HCT116 (cell line): ENCODE data around the gene HNRNPL. TPM values are rescaled to one million over a fixed set of nuclear protein-coding genes. Genes with fewer than 3 reads are reported as not detected.

Experiments used
- ATAC-seq: fragments of 200-7000 bp; cut with Tn5 transposase; 2 replicates; pipeline ENCODE4 v1.9.1; 2020; ENCODE audit warnings: mild to moderate bottlenecking, moderate library complexity
- BruUV-seq: library from RNA; stranded (reverse); fragments of 400-500 nt; replicated peaks from 2 replicates; lab custom pipeline; 2021; lab: Mats Ljungman, UMichigan
- CTCF ChIA-PET: fragments of 300-600 bp; sonication (Branson Sonifier 250); formaldehyde crosslinking; loops from one replicate; lab custom pipeline; 2021; ENCODE audit warnings: antibody characterized with exemption; lab: Charles Lee
- POLR2A ChIA-PET: fragments of 300-600, 350-600 bp; sonication (Branson Sonifier 250); formaldehyde crosslinking; loops from one replicate; lab custom pipeline; 2021; ENCODE audit warnings: antibody characterized with exemption; lab: Charles Lee
- RAD21 ChIA-PET, 2 experiments: fragments of 300-600 bp; sonication (Branson Sonifier 250); formaldehyde crosslinking; loops; one replicate each; lab custom pipeline; 2023; ENCODE audit warnings: low total read pairs in 2 of 2; ENCODE audit not compliant: uncharacterized antibody in 2 of 2, unreplicated experiment in 2 of 2, low non-redundant PET in 1 of 2; lab: Charles Lee
- DNase-seq: peaks from one replicate; pipeline ENCODE4 v3.0.0-alpha.2; 2010; ENCODE audit warnings: low read depth, low spot score
- H2AFZ ChIP-seq: fragments of 200-600 bp; shearing (Covaris generic), sonication (generic); 2 replicates; pipeline ENCODE4 v1.6.1; 2017; ENCODE audit warnings: low read depth, mixed run types, mixed read lengths, antibody characterized with exemption, low read length; ENCODE audit not compliant: poor library complexity, severe bottlenecking
- H3K27ac ChIP-seq: 2 replicates; pipeline ENCODE4 v1.5.1; 2012; ENCODE audit warnings: low read depth, low read length
- H3K27me3 ChIP-seq: fragments of 200-600 bp; sonication (generic); 2 replicates; pipeline ENCODE4 v1.6.1; 2016; ENCODE audit warnings: mixed run types, low read length, mixed read lengths; ENCODE audit not compliant: insufficient read depth
- H3K36me3 ChIP-seq, 2 experiments: fragments of 200-500 bp in 1 of 2; fragments of 200-600 bp in 1 of 2; sonication (Bioruptor generic) in 1 of 2; sonication (generic) in 1 of 2; 2 replicates each; pipeline versions ENCODE4 v1.5.1 to v1.6.1; 2014 to 2016; ENCODE audit warnings: low read length in 2 of 2, inconsistent platforms in 1 of 2, mixed read lengths in 1 of 2, mixed run types in 1 of 2; ENCODE audit not compliant: insufficient read depth in 2 of 2, control insufficient read depth in 1 of 2
- H3K4me1 ChIP-seq, 2 experiments: fragments of 200-600 bp in 1 of 2; sonication (generic) in 1 of 2; 2 replicates each; pipeline versions ENCODE4 v1.5.1 to v1.6.1; 2012 to 2017; ENCODE audit warnings: low read length in 2 of 2, inconsistent platforms in 1 of 2, mild to moderate bottlenecking in 1 of 2, mixed read lengths in 1 of 2, mixed run types in 1 of 2, moderate library complexity in 1 of 2; ENCODE audit not compliant: insufficient read depth in 2 of 2, control insufficient read depth in 1 of 2
- H3K4me2 ChIP-seq: fragments of 200-600 bp; sonication (generic); 2 replicates; pipeline ENCODE4 v1.6.1; 2017; ENCODE audit warnings: mixed run types, low read length, mixed read lengths
- H3K4me3 ChIP-seq, 2 experiments: fragments of 200-600 bp in 1 of 2; sonication (generic) in 1 of 2; replicated peaks in 1 of 2; 2 replicates each; pipeline ENCODE4 v1.5.1; 2011 to 2016; ENCODE audit warnings: low read length in 2 of 2, control low read depth in 1 of 2, low read depth in 1 of 2, mild to moderate bottlenecking in 1 of 2, mixed read lengths in 1 of 2, mixed run types in 1 of 2
- H3K79me2 ChIP-seq: fragments of 200-600 bp; sonication (generic); 2 replicates; pipeline ENCODE4 v1.6.1; 2017; ENCODE audit warnings: mild to moderate bottlenecking, mixed run types, low read length, moderate library complexity, mixed read lengths; ENCODE audit not compliant: insufficient read depth
- H3K9ac ChIP-seq: fragments of 200-600 bp; sonication (generic); 2 replicates; pipeline ENCODE4 v1.6.1; 2016; ENCODE audit warnings: low read length, mixed read lengths
- H3K9me2 ChIP-seq: fragments of 200-600 bp; sonication (generic), shearing (Covaris generic); 2 replicates; pipeline ENCODE4 v1.6.1; 2017; ENCODE audit warnings: mixed run types, mild to moderate bottlenecking, moderate library complexity; ENCODE audit not compliant: insufficient read depth
- H3K9me3 ChIP-seq, 2 experiments: fragments of 200-500 bp in 1 of 2; fragments of 200-600 bp in 1 of 2; sonication (Bioruptor generic) in 1 of 2; sonication (generic) in 1 of 2; 2 replicates each; pipeline ENCODE4 v1.6.1; 2014 to 2017; ENCODE audit warnings: low read length in 2 of 2, mixed read lengths in 2 of 2, inconsistent platforms in 1 of 2, low read depth in 1 of 2, mild to moderate bottlenecking in 1 of 2, mixed run types in 1 of 2, moderate library complexity in 1 of 2; ENCODE audit not compliant: control insufficient read depth in 1 of 2, insufficient read depth in 1 of 2
- H4K20me1 ChIP-seq: fragments of 200-600 bp; sonication (generic), shearing (Covaris generic); 2 replicates; pipeline ENCODE4 v1.6.1; 2017; ENCODE audit warnings: mixed run types, mild to moderate bottlenecking, moderate library complexity; ENCODE audit not compliant: insufficient read depth
- CBX3 ChIP-seq: IDR thresholded peaks from 2 replicates; pipeline ENCODE4 v1.6.1; 2012; ENCODE audit warnings: low read depth
- CEBPB ChIP-seq: IDR thresholded peaks from 2 replicates; pipeline ENCODE4 v1.6.1; 2012; ENCODE audit warnings: low read depth
- ELF1 ChIP-seq: IDR thresholded peaks from 2 replicates; pipeline ENCODE4 v1.6.1; 2012; ENCODE audit warnings: low read depth, borderline replicate concordance
- EZH2 ChIP-seq: fragments of 200-600 bp; sonication (generic); IDR thresholded peaks from 2 replicates; pipeline ENCODE4 v1.6.1; 2017; ENCODE audit warnings: antibody characterized with exemption, mixed run types
- EZH2phosphoT487 ChIP-seq: fragments of 200-600 bp; IDR thresholded peaks from 2 replicates; pipeline ENCODE4 v1.6.1; 2018; ENCODE audit warnings: antibody characterized with exemption, borderline replicate concordance
- RAD21 ChIP-seq: IDR thresholded peaks from 2 replicates; pipeline ENCODE4 v1.6.1; 2012; ENCODE audit warnings: low read depth, mild to moderate bottlenecking
- SIN3A ChIP-seq: IDR thresholded peaks from 2 replicates; pipeline ENCODE4 v1.6.1; 2012; ENCODE audit warnings: low read depth
- SRF ChIP-seq: IDR thresholded peaks from 2 replicates; pipeline ENCODE4 v1.6.1; 2012; ENCODE audit warnings: low read depth
- YY1 ChIP-seq: IDR thresholded peaks from 2 replicates; pipeline ENCODE4 v1.6.1; 2011; ENCODE audit warnings: low read length, low read depth, moderate library complexity, mild to moderate bottlenecking; ENCODE audit not compliant: insufficient replicate concordance; ENCODE audit errors: extremely low read depth
- ZFX ChIP-seq: fragments of 450-650 bp; IDR thresholded peaks from 2 replicates; pipeline ENCODE4 v1.6.1; 2017
- ZNF274 ChIP-seq: fragments of 200-500 bp; sonication (Bioruptor generic); IDR thresholded peaks from 2 replicates; pipeline ENCODE4 v1.6.1; 2014; ENCODE audit warnings: mild to moderate bottlenecking, low read depth, low read length, inconsistent platforms
- intact Hi-C: fragments of 100-400 bp; cut with micrococcal nuclease; formaldehyde crosslinking; loops from 2 replicates; pipeline ENCODE4 v1.10.0; 2022
- total RNA-seq: library from RNA; stranded (reverse); gene quantifications from one replicate; pipeline ENCODE4 v1.2.1, GENCODE V29; 2021; ENCODE audit not compliant: unreplicated experiment
- TF ChIP-seq, protein P1 (sequence below): IDR thresholded peaks from 2 replicates; pipeline ENCODE4 v1.6.1; 2012
- TF ChIP-seq, protein P2 (sequence below): IDR thresholded peaks from 2 replicates; pipeline ENCODE4 v1.6.1; 2011; ENCODE audit warnings: mild to moderate bottlenecking, low read length, moderate library complexity; ENCODE audit not compliant: insufficient replicate concordance; ENCODE audit errors: extremely low read depth

HNRNPL gene
- total RNA-seq, 1 experiment from 2014 or later, result 551 TPM

DNA sequence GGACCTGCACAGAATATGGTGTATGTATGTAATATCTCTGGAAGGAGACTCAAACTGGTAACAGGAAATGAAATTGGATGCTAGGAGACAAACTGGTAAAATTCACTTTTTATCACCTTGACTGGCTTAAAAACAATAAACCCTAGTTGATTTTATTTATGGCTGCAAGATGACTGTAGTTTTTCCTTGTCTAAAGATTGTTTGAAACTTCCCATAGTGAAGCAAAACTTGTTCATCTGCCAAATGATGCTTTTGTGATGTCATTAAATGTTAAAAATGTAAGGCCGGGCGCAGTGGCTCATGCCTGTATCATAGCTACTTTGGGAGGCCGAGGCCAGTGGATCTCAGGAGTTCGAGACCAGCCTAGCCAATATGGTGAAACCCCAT, 15.7 kb downstream of the HNRNPL start:
- ATAC-seq (no peak), DNase-seq (no peak)
- ChIA-PET POLR2A (interaction anchor here (0.7 to 2.2 kb wide), 3 partner anchors 11 to 73 kb away, joined by 3 to 9 read pairs (median 7); no protein-coding TSS in a partner anchor), CTCF (interaction anchor here (1.3 kb wide), 1 partner anchor 53 kb away, joined by 4 read pairs; no protein-coding TSS in a partner anchor), RAD21 (no interaction called here)
- H3K9me3 ChIP-seq, result no peaks in the 10 kb centered on the region
- no peak overlapping the region for H3K4me2 ChIP-seq
- H3K36me3 ChIP-seq, result peaks cover 24 to 29% of the 10 kb centered on the region in 2 experiments; a peak in 3 of 4 replicates
- H3K27me3 ChIP-seq, result no peaks in the 10 kb centered on the region
- H3K4me3 ChIP-seq, result no peak overlapping the region
- no peaks in the 10 kb centered on the region for H3K9me2 ChIP-seq
- peaks cover 2 to 27% of the 10 kb centered on the region in 2 experiments; a peak in 3 of 4 replicates for H3K4me1 ChIP-seq
- TF ChIP-seq YY1, result no peak
- TF ChIP-seq CBX3, result no peak
- no peak for TF ChIP-seq ZNF274
- no peak for TF ChIP-seq ZFX
- TF ChIP-seq CEBPB, result no peak
- no peak for TF ChIP-seq SIN3A
- TF ChIP-seq RAD21, result no peak
- TF ChIP-seq ELF1, result no peak
- no peak for TF ChIP-seq EZH2phosphoT487
- TF ChIP-seq, protein P1, sequence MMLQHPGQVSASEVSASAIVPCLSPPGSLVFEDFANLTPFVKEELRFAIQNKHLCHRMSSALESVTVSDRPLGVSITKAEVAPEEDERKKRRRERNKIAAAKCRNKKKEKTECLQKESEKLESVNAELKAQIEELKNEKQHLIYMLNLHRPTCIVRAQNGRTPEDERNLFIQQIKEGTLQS, result no peak
- TF ChIP-seq SRF, result no peak
- TF ChIP-seq, protein P2, sequence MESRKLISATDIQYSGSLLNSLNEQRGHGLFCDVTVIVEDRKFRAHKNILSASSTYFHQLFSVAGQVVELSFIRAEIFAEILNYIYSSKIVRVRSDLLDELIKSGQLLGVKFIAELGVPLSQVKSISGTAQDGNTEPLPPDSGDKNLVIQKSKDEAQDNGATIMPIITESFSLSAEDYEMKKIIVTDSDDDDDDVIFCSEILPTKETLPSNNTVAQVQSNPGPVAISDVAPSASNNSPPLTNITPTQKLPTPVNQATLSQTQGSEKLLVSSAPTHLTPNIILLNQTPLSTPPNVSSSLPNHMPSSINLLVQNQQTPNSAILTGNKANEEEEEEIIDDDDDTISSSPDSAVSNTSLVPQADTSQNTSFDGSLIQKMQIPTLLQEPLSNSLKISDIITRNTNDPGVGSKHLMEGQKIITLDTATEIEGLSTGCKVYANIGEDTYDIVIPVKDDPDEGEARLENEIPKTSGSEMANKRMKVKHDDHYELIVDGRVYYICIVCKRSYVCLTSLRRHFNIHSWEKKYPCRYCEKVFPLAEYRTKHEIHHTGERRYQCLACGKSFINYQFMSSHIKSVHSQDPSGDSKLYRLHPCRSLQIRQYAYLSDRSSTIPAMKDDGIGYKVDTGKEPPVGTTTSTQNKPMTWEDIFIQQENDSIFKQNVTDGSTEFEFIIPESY, result no peak
- TF ChIP-seq EZH2, result no peak
- H2AFZ ChIP-seq, result no peak overlapping the region
- BruUV-seq, result no TSS peak
- intact Hi-C loops, result loop anchor here (5.0 kb wide), 1 partner anchor 97 kb away; no protein-coding TSS in a partner anchor
- H3K79me2 ChIP-seq, result peaks cover 21% of the 10 kb centered on the region; the same call in 1 of the 2 replicates
- no peak overlapping the region for H3K9ac ChIP-seq
- H4K20me1 ChIP-seq, result peaks cover 3% of the 10 kb centered on the region; the same call in 1 of the 2 replicates
- no peak overlapping the region for H3K27ac ChIP-seq
